DND-41 (cell line): ENCODE results near the gene NPPC.

ENCODE experiments used
- ATAC-seq: fragments of 200-7000 bp; cut with Tn5 transposase; 3 replicates; pipeline ENCODE4 v1.9.1; 2021; ENCODE audit warnings: low read depth; ENCODE audit not compliant: insufficient read depth
- DNase-seq: peaks from one replicate; pipeline ENCODE4 v3.0.0-alpha.2; 2020
- H2AFZ ChIP-seq: 2 replicates; pipeline ENCODE4 v1.6.0; 2012; ENCODE audit warnings: low read depth, low read length
- H3K27ac ChIP-seq: 2 replicates; pipeline ENCODE4 v1.5.1; 2012; ENCODE audit warnings: low read length, inconsistent platforms
- H3K27me3 ChIP-seq: fragments of 200-600 bp; sonication (generic); 2 replicates; pipeline ENCODE4 v1.6.0; 2012; ENCODE audit warnings: low read length, mild to moderate bottlenecking, inconsistent platforms; ENCODE audit not compliant: insufficient read depth, poor library complexity
- H3K36me3 ChIP-seq: 2 replicates; pipeline ENCODE4 v1.5.1; 2012; ENCODE audit warnings: low read length, inconsistent platforms; ENCODE audit not compliant: insufficient read depth
- H3K4me1 ChIP-seq: 2 replicates; pipeline ENCODE4 v1.5.1; 2012; ENCODE audit warnings: mild to moderate bottlenecking, low read length; ENCODE audit not compliant: insufficient read depth
- H3K4me2 ChIP-seq: 2 replicates; pipeline ENCODE4 v1.6.0; 2012; ENCODE audit warnings: mild to moderate bottlenecking, moderate library complexity, low read length, inconsistent platforms; ENCODE audit not compliant: insufficient read depth
- H3K4me3 ChIP-seq, 2 experiments: fragments of 200-600 bp in 1 of 2; shearing (Covaris generic) in 1 of 2; 2 replicates each; pipeline ENCODE4 v1.5.1; 2012 to 2016; ENCODE audit warnings: inconsistent platforms in 2 of 2, low read length in 2 of 2, mild to moderate bottlenecking in 2 of 2, low read depth in 1 of 2, moderate library complexity in 1 of 2
- H3K79me2 ChIP-seq: 2 replicates; pipeline ENCODE4 v1.6.0; 2012; ENCODE audit warnings: low read length, inconsistent platforms; ENCODE audit not compliant: insufficient read depth
- H3K9ac ChIP-seq: 2 replicates; pipeline ENCODE4 v1.6.0; 2012; ENCODE audit warnings: low read depth, mild to moderate bottlenecking, inconsistent platforms, low read length, moderate library complexity
- H3K9me3 ChIP-seq: 2 replicates; pipeline ENCODE4 v1.5.1; 2012; ENCODE audit warnings: low read length, moderate library complexity, mild to moderate bottlenecking, inconsistent platforms; ENCODE audit not compliant: insufficient read depth, severe bottlenecking
- H4K20me1 ChIP-seq: 2 replicates; pipeline ENCODE4 v1.6.0; 2012; ENCODE audit warnings: low read length; ENCODE audit not compliant: insufficient read depth
- EZH2 ChIP-seq: IDR thresholded peaks from 3 replicates; pipeline ENCODE4 v1.6.1; 2012; ENCODE audit warnings: borderline replicate concordance, low read depth, mild to moderate bottlenecking, moderate library complexity, low read length, inconsistent platforms; ENCODE audit not compliant: severe bottlenecking
- TF ChIP-seq, protein P1 (sequence below): IDR thresholded peaks from 2 replicates; pipeline ENCODE4 v1.5.1; 2012; ENCODE audit warnings: borderline replicate concordance, low read length, moderate library complexity, mild to moderate bottlenecking; ENCODE audit not compliant: poor library complexity, severe bottlenecking; ENCODE audit errors: extremely low read depth

The NPPC gene

DNA sequence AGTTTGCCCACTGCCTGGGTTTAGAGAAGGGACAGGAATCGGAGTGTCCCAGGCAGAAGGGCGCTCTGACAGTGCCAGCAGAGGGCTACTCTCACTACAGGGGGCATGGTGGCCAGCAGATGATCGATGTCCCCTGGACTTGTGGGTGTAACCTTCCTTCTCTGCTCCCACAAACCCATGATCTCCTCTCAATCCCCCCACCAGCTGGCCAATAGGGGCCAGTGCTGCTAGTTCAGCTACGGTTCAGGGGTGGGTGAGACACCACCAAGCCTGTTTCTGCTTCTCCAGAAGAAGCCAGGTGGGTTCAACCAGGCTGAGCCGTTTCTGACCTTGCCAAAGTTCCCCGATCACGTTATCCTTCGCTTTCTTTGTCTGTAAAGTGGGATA lies 1.3 kb downstream of the NPPC start:
- H3K36me3 ChIP-seq = no peaks in the 10 kb centered on the region
- H3K79me2 ChIP-seq = no peaks in the 10 kb centered on the region
- peaks cover 19% of the 10 kb centered on the region for H3K4me1 ChIP-seq
- TF ChIP-seq, protein P1, sequence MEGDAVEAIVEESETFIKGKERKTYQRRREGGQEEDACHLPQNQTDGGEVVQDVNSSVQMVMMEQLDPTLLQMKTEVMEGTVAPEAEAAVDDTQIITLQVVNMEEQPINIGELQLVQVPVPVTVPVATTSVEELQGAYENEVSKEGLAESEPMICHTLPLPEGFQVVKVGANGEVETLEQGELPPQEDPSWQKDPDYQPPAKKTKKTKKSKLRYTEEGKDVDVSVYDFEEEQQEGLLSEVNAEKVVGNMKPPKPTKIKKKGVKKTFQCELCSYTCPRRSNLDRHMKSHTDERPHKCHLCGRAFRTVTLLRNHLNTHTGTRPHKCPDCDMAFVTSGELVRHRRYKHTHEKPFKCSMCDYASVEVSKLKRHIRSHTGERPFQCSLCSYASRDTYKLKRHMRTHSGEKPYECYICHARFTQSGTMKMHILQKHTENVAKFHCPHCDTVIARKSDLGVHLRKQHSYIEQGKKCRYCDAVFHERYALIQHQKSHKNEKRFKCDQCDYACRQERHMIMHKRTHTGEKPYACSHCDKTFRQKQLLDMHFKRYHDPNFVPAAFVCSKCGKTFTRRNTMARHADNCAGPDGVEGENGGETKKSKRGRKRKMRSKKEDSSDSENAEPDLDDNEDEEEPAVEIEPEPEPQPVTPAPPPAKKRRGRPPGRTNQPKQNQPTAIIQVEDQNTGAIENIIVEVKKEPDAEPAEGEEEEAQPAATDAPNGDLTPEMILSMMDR = no peak
- TF ChIP-seq EZH2 = no peak
- H3K4me3 ChIP-seq = no peak overlapping the region
- H3K9ac ChIP-seq = no peak overlapping the region
- H3K27ac ChIP-seq = no peak overlapping the region
- ATAC-seq = no peak
- peaks cover 12% of the 10 kb centered on the region; the same call in 1 of the 2 replicates for H4K20me1 ChIP-seq
- DNase-seq = no peak
- H3K27me3 ChIP-seq = peaks cover 29% of the 10 kb centered on the region
- H3K4me2 ChIP-seq = no peak overlapping the region
- no peak overlapping the region for H2AFZ ChIP-seq
- H3K9me3 ChIP-seq = no peaks in the 10 kb centered on the region

DNA sequence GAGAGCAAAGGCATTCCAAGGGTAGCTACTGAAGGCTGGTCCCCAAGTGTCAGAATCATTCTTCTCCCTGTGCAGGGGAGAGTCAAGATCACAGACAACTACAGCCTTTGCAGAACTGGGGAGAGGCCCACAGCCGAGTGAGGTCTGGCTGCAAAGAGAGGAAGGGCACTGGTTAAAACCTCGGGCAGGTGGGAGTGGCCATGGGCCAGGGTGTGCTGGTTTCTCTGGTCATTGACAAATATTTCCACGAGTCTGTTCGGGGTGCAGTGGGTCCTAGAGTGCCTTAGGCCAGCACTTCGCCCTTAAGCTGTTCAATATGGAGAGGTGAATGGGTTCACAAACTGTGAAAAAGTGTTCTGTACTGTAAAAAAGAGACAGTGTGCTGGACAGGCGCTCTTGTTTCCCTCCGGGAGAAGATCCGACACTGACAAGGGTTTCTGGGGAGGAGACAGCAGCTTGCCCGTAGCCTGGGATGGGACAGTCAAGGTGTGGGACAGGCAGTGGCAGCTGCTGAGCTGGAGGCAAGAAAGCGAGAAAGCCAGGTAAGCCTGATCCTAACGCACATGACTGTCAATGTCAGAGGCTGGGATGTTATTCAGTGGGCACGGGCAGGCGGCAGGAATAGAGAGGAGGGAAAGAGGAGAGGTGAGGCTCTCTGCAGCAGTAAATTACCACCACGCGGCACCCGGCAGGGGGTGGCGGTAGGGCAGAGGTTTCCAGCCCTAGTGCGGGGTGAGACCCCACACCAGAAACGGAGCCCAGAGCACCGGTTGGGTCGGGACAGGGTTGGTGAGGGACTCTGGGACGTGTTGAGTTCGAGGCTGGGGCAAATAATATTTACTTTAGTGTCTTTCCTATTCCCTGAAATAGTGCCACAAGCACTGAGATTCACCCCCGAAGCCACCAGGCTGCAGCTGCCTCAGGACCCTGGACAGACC lies 2.0 kb downstream of the NPPC start:
- TF ChIP-seq, protein P1 = no peak
- TF ChIP-seq EZH2 = no peak
- Histone ChIP-seq H3K4me2 (no peak overlapping the region), H3K36me3 (no peaks in the 10 kb centered on the region), H4K20me1 (peaks cover 12% of the 10 kb centered on the region; the same call in 1 of the 2 replicates), H2AFZ (no peak overlapping the region), H3K4me1 (peaks cover 19% of the 10 kb centered on the region), H3K9ac (no peak overlapping the region), H3K27ac (no peak overlapping the region), H3K9me3 (no peaks in the 10 kb centered on the region), H3K27me3 (peaks cover 29% of the 10 kb centered on the region), H3K4me3 (no peak overlapping the region), H3K79me2 (no peaks in the 10 kb centered on the region)
- ATAC-seq (no peak), DNase-seq (no peak)

DNA sequence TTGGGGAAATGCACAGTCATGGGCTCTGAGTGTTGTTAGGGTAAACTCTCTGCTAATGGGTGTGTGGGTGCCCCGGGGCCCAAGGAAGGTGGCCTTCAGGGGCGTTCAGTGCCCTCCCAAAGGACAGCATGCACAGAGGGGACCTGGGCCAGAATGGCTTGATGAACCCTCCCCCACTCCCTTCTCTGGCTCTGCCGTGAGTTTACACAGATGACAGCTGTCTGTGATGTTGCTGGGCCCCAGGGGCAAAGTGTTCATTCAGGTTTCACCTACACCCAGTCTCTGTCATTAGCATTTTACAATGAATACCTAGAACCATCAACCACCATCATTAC lies 3.2 kb downstream of the NPPC start:
- ATAC-seq (no peak), DNase-seq (no peak)
- Histone ChIP-seq H3K27ac (no peak overlapping the region), H3K4me3 (no peak overlapping the region), H3K9me3 (no peaks in the 10 kb centered on the region), H3K36me3 (no peaks in the 10 kb centered on the region), H3K4me2 (no peak overlapping the region), H3K9ac (no peak overlapping the region), H3K27me3 (peaks cover 29% of the 10 kb centered on the region), H3K4me1 (peaks cover 19% of the 10 kb centered on the region), H4K20me1 (peaks cover 12% of the 10 kb centered on the region; the same call in 1 of the 2 replicates), H2AFZ (no peak overlapping the region), H3K79me2 (no peaks in the 10 kb centered on the region)
- TF ChIP-seq EZH2 = no peak
- TF ChIP-seq, protein P1 = no peak
